GM21423 (cell line): ENCODE results near the gene GPR75.

Experiments
- ATAC-seq: cut with Tn5 transposase; IDR thresholded peaks from one replicate; pipeline ENCODE4 v1.9.1; 2021; ENCODE audit warnings: mild to moderate bottlenecking, moderate library complexity; ENCODE audit not compliant: unreplicated experiment

The GPR75 gene

DNA sequence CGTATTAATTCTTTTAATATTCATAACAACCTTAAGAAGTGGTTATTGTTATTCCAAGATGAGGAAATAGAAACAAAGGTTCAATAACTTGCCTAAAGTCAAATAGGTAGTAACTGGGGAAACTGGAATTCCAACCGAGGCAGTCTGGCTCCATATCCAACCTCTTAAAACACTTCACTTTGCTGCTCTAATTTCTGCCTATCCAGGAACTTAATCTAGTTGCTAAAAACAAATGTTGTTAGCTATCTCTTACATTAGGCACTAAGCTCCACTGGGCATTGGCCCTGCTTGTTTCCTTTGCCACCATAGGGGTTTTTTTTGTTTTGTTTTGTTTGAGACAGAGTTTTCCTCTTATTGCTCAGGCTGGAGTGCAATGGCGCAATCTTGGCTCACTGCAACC is 48.2 kb downstream of the GPR75 start:
- no peak for ATAC-seq
